Endodermal cell (in vitro differentiated cells): Measurements from ENCODE around the gene HBG2. TPM values are rescaled to one million over a fixed set of nuclear protein-coding genes. Genes with fewer than 3 reads are reported as not detected.

ENCODE experiments used
- DNase-seq: peaks from one replicate; pipeline ENCODE4 v3.0.0-alpha.2; 2017
- H3K27ac ChIP-seq: 2 replicates; pipeline ENCODE4 v1.5.1; 2013; ENCODE audit warnings: mild to moderate bottlenecking, low read depth, low read length, moderate library complexity
- H3K27me3 ChIP-seq: 2 replicates; pipeline ENCODE4 v1.6.1; 2013; ENCODE audit warnings: mild to moderate bottlenecking, low read length, moderate library complexity; ENCODE audit not compliant: insufficient read depth, control insufficient read depth, poor library complexity, severe bottlenecking
- H3K36me3 ChIP-seq: 2 replicates; pipeline ENCODE4 v1.7.0; 2013; ENCODE audit warnings: mild to moderate bottlenecking, low read length, moderate library complexity; ENCODE audit not compliant: control insufficient read depth, insufficient read depth
- H3K4me1 ChIP-seq: one replicate; pipeline ENCODE4 v1.7.0; 2013; ENCODE audit warnings: low read length; ENCODE audit not compliant: control insufficient read depth, insufficient read depth
- H3K4me3 ChIP-seq: 2 replicates; pipeline ENCODE4 v1.5.1; 2013; ENCODE audit warnings: mild to moderate bottlenecking, low read length, moderate library complexity
- H3K9ac ChIP-seq: 2 replicates; pipeline ENCODE4 v1.6.1; 2013; ENCODE audit warnings: mild to moderate bottlenecking, low read length, moderate library complexity; ENCODE audit not compliant: poor library complexity, severe bottlenecking; ENCODE audit errors: extremely low read depth
- H3K9me3 ChIP-seq: 2 replicates; pipeline ENCODE4 v1.6.1; 2013; ENCODE audit warnings: mild to moderate bottlenecking, low read length, moderate library complexity; ENCODE audit not compliant: control insufficient read depth
- H3K27ac Mint-ChIP-seq: 2 replicates; pipeline ENCODE4 v1.8.0; 2020; ENCODE audit warnings: mixed read lengths
- H3K27me3 Mint-ChIP-seq: 2 replicates; pipeline ENCODE4 v1.8.0; 2021; ENCODE audit warnings: mild to moderate bottlenecking, mixed read lengths; ENCODE audit not compliant: insufficient read depth
- H3K36me3 Mint-ChIP-seq: 2 replicates; pipeline ENCODE4 v1.8.0; 2020; ENCODE audit warnings: low read depth, mixed read lengths
- H3K4me1 Mint-ChIP-seq: 2 replicates; pipeline ENCODE4 v1.8.0; 2020; ENCODE audit warnings: mixed read lengths
- H3K4me3 Mint-ChIP-seq: 2 replicates; pipeline ENCODE4 v1.8.0; 2020; ENCODE audit warnings: mild to moderate bottlenecking, moderate library complexity, mixed read lengths
- H3K9me3 Mint-ChIP-seq: 2 replicates; pipeline ENCODE4 v1.8.0; 2020; ENCODE audit warnings: mild to moderate bottlenecking, mixed read lengths
- WGBS, 2 experiments: methylation state at CpG; one replicate each; pipeline versions ENCODE4 v1.1.5 to v1.1.7; 2013; ENCODE audit warnings: missing lambda C conversion rate in 2 of 2, mixed read lengths in 1 of 2; ENCODE audit not compliant: insufficient coverage in 1 of 2, insufficient read length in 1 of 2; 5-methylcytosine and 5-hydroxymethylcytosine counted together
- total RNA-seq, 2 donors: library from RNA; stranded (reverse); fragmentation: NEBNext Ultra II Directional in 1 of 2; extraction: Animal tissue kit (Norgen Biotek cat#: 25700) in 1 of 2; gene quantifications; 2 replicates in 1 of 2; 3 replicates in 1 of 2; pipeline ENCODE4 v1.2.1, GENCODE V29; 2021
- TF ChIP-seq, protein P1 (sequence below): fragments of 200-600 bp; sonication (generic); conservative IDR thresholded peaks from 2 replicates; pipeline ENCODE4 v1.5.0; 2021; ENCODE audit warnings: antibody characterized with exemption, mild to moderate bottlenecking

The HBG2 gene
- total RNA-seq, 2 donors from 2014 or later = 0.59 to 0.62 TPM

GRCh38 chr11:5291207-5291838, 36.7 kb upstream of the HBG2 start:
- peaks cover 10% of the 10 kb centered on the region for H3K9me3 ChIP-seq
- Mint-ChIP-seq H3K36me3 (no peaks in the 10 kb centered on the region), H3K27ac (no peak overlapping the region), H3K4me1 (peaks cover 13% of the 10 kb centered on the region), H3K27me3 (no peaks in the 10 kb centered on the region), H3K4me3 (no peak overlapping the region), H3K9me3 (peaks cover 6% of the 10 kb centered on the region)
- H3K27ac ChIP-seq = no peak overlapping the region
- no peak for DNase-seq
- no peaks in the 10 kb centered on the region for H3K27me3 ChIP-seq
- 67 to 83% methylated on average over 1 of the region's 1 CpG for WGBS, 2 experiments
- TF ChIP-seq, protein P1, sequence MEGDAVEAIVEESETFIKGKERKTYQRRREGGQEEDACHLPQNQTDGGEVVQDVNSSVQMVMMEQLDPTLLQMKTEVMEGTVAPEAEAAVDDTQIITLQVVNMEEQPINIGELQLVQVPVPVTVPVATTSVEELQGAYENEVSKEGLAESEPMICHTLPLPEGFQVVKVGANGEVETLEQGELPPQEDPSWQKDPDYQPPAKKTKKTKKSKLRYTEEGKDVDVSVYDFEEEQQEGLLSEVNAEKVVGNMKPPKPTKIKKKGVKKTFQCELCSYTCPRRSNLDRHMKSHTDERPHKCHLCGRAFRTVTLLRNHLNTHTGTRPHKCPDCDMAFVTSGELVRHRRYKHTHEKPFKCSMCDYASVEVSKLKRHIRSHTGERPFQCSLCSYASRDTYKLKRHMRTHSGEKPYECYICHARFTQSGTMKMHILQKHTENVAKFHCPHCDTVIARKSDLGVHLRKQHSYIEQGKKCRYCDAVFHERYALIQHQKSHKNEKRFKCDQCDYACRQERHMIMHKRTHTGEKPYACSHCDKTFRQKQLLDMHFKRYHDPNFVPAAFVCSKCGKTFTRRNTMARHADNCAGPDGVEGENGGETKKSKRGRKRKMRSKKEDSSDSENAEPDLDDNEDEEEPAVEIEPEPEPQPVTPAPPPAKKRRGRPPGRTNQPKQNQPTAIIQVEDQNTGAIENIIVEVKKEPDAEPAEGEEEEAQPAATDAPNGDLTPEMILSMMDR = peak; percentile 92
- H3K9ac ChIP-seq = no peak overlapping the region
- H3K4me3 ChIP-seq = no peak overlapping the region
- H3K36me3 ChIP-seq = no peaks in the 10 kb centered on the region
- H3K4me1 ChIP-seq = no peaks in the 10 kb centered on the region

GRCh38 chr11:5290106-5290505, 35.5 kb upstream of the HBG2 start:
- Mint-ChIP-seq H3K4me3 (no peak overlapping the region), H3K36me3 (no peaks in the 10 kb centered on the region), H3K9me3 (peaks cover 6% of the 10 kb centered on the region), H3K4me1 (peaks cover 17% of the 10 kb centered on the region), H3K27ac (no peak overlapping the region), H3K27me3 (no peaks in the 10 kb centered on the region)
- WGBS, 2 experiments = 100% methylated on average over 1 of the region's 1 CpG; no CpG with 5 or more reads in 1 of the 2 experiments
- no peak overlapping the region for H3K4me3 ChIP-seq
- TF ChIP-seq, protein P1 = no peak
- H3K27me3 ChIP-seq = no peaks in the 10 kb centered on the region
- no peak for DNase-seq
- no peak overlapping the region for H3K27ac ChIP-seq
- H3K9me3 ChIP-seq = peaks cover 10% of the 10 kb centered on the region
- H3K4me1 ChIP-seq = peaks cover 2% of the 10 kb centered on the region
- H3K9ac ChIP-seq = no peak overlapping the region
- H3K36me3 ChIP-seq = no peaks in the 10 kb centered on the region

DNA sequence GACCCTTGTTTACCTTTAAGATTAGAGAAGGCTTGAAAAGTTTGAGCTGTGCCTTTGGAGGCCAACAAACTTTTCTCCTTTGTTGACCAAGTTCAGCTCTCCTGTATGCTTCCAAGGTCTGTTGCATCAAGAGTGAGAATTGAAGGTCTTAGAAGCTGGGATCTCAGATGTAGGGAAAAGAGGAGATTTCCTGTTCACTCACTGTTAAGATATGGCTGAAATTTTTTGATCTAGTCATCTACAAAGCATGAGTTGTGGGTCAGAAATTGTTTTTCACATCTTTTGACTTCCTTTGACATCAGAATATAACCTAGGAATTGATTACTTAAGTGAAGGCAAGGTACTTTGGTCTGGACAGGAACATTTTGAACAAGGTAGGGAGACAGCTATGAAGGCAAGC, 35.1 kb upstream of the HBG2 start:
- TF ChIP-seq, protein P1 = no peak
- Histone ChIP-seq H3K9ac (no peak overlapping the region), H3K27me3 (no peaks in the 10 kb centered on the region), H3K27ac (no peak overlapping the region), H3K9me3 (peaks cover 10% of the 10 kb centered on the region), H3K36me3 (no peaks in the 10 kb centered on the region), H3K4me3 (no peak overlapping the region), H3K4me1 (peaks cover 2% of the 10 kb centered on the region)
- Mint-ChIP-seq H3K4me3 (no peak overlapping the region), H3K27ac (no peak overlapping the region), H3K36me3 (no peaks in the 10 kb centered on the region), H3K27me3 (no peaks in the 10 kb centered on the region), H3K4me1 (peaks cover 17% of the 10 kb centered on the region), H3K9me3 (peaks cover 6% of the 10 kb centered on the region)
- no peak for DNase-seq
